T-cell (primary cell): Measurements from ENCODE around the gene C1orf185. TPM values are rescaled to one million over a fixed set of nuclear protein-coding genes. Genes with fewer than 3 reads are reported as not detected.

Source experiments
- ATAC-seq, 4 experiments: fragments of 200-7000 bp in 3 of 4; fragments of 150-1000 bp in 1 of 4; cut with Tn5 transposase; replicated peaks in 1 of 4; 1 replicate in 3 of 4; 2 replicates in 1 of 4; pipeline ENCODE4 v1.10.0; 2021; ENCODE audit warnings: moderate library complexity in 3 of 4, mild to moderate bottlenecking in 2 of 4, moderate number of reproducible peaks in 1 of 4
- CTCF ChIA-PET, 2 donors: fragments of 300-600 bp; sonication (Branson Sonifier 250); formaldehyde crosslinking; loops; one replicate each; lab custom pipeline; 2022; ENCODE audit warnings: antibody characterized with exemption in 2 of 2; lab: Charles Lee
- POLR2A ChIA-PET, 2 donors: fragments of 300-600 bp; sonication (Branson Sonifier 250); formaldehyde crosslinking; loops; one replicate each; lab custom pipeline; 2022; ENCODE audit warnings: antibody characterized with exemption in 2 of 2; lab: Charles Lee
- DNase-seq, 35 experiments: peaks; one replicate each; pipeline versions ENCODE4 v3.0.0 to v3.0.0-alpha.2; 2013 to 2023
- H3K27ac ChIP-seq: one replicate; pipeline ENCODE4 v1.5.1; 2013; ENCODE audit warnings: low read length
- H3K27me3 ChIP-seq, 2 experiments: replicated peaks in 1 of 2; 1 replicate in 1 of 2; 2 replicates in 1 of 2; pipeline versions ENCODE4 v1.6.1 to v1.7.0; 2013; ENCODE audit warnings: low read length in 1 of 2, mixed read lengths in 1 of 2; ENCODE audit not compliant: control insufficient read depth in 2 of 2, insufficient read depth in 2 of 2; ENCODE audit errors: extremely low read depth in 1 of 2
- H3K36me3 ChIP-seq, 2 donors: 1 replicate in 1 of 2; 2 replicates in 1 of 2; pipeline versions ENCODE4 v1.6.1 to v1.7.0; 2013; ENCODE audit warnings: low read length in 1 of 2; ENCODE audit not compliant: control insufficient read depth in 2 of 2, insufficient read depth in 1 of 2; ENCODE audit errors: extremely low read depth in 1 of 2
- H3K4me1 ChIP-seq, 2 experiments: 1 replicate in 1 of 2; 2 replicates in 1 of 2; pipeline versions ENCODE4 v1.6.1 to v1.7.0; 2013; ENCODE audit warnings: low read length in 2 of 2, mixed read lengths in 1 of 2; ENCODE audit not compliant: insufficient read depth in 2 of 2, control insufficient read depth in 1 of 2; ENCODE audit errors: extremely low read depth in 1 of 2
- H3K4me3 ChIP-seq, 2 donors: 1 replicate in 1 of 2; 2 replicates in 1 of 2; pipeline versions ENCODE4 v1.5.1 to v1.7.0; 2013; ENCODE audit warnings: mild to moderate bottlenecking in 2 of 2, low read length in 1 of 2, moderate library complexity in 1 of 2; ENCODE audit not compliant: control insufficient read depth in 1 of 2; ENCODE audit errors: extremely low read depth in 1 of 2
- H3K9me3 ChIP-seq: 2 replicates; pipeline ENCODE4 v1.7.0; 2013
- H3K27ac Mint-ChIP-seq, 2 donors: one replicate each; pipeline ENCODE4 v1.8.0; 2020 to 2021; ENCODE audit warnings: mild to moderate bottlenecking in 2 of 2, mixed read lengths in 2 of 2
- H3K27me3 Mint-ChIP-seq, 2 donors: one replicate each; pipeline ENCODE4 v1.8.0; 2021 to 2022; ENCODE audit warnings: mixed read lengths in 2 of 2
- H3K36me3 Mint-ChIP-seq: one replicate; pipeline ENCODE4 v1.8.0; 2021; ENCODE audit warnings: mixed read lengths
- H3K4me1 Mint-ChIP-seq, 3 donors: one replicate each; pipeline ENCODE4 v1.8.0; 2020 to 2022; ENCODE audit warnings: mixed read lengths in 3 of 3, mild to moderate bottlenecking in 1 of 3
- H3K4me3 Mint-ChIP-seq, 3 donors: one replicate each; pipeline ENCODE4 v1.8.0; 2020 to 2022; ENCODE audit warnings: mild to moderate bottlenecking in 3 of 3, mixed read lengths in 3 of 3, moderate library complexity in 3 of 3
- H3K9me3 Mint-ChIP-seq, 3 donors: one replicate each; pipeline ENCODE4 v1.8.0; 2020 to 2022; ENCODE audit warnings: mixed read lengths in 3 of 3
- WGBS: methylation state at CpG from one replicate; pipeline ENCODE4 v1.1.5; 2013; ENCODE audit warnings: missing lambda C conversion rate; ENCODE audit not compliant: insufficient coverage; 5-methylcytosine and 5-hydroxymethylcytosine counted together
- total RNA-seq, 35 experiments: library from RNA in 6 of 35; stranded (reverse) in 6 of 35; fragments of 120-200 nt in 1 of 35; gene quantifications; one replicate each; pipeline versions ENCODE4 v1.2.1 to v1.2.4 and lab custom pipeline; 2013 to 2026

Gene C1orf185
- total RNA-seq, 5 donors from 2014 or later (not counting 1 experiment from before 2014, with no cell fraction given) = not detected

GRCh38 chr1:51165540-51165939 is 63.5 kb downstream of the C1orf185 start:
- DNase-seq (no peak), ATAC-seq (no peak)
- Mint-ChIP-seq H3K27me3 (no peaks in the 10 kb centered on the region), H3K27ac (no peak overlapping the region), H3K36me3 (no peaks in the 10 kb centered on the region), H3K4me1 (peaks cover 8 to 14% (median 8%) of the 10 kb centered on the region in 3 donors), H3K9me3 (no peaks in the 10 kb centered on the region), H3K4me3 (no peak overlapping the region)
- Histone ChIP-seq H3K9me3 (no peaks in the 10 kb centered on the region), H3K27ac (no peak overlapping the region), H3K36me3 (no peaks in the 10 kb centered on the region), H3K27me3 (no peaks in the 10 kb centered on the region), H3K4me1 (no peaks in the 10 kb centered on the region), H3K4me3 (no peak overlapping the region)
- CTCF ChIA-PET = no interaction called here
- POLR2A ChIA-PET = no interaction called here

GRCh38 chr1:51168266-51168845 is 66.3 kb downstream of the C1orf185 start:
- WGBS = no CpG with 5 or more reads among the region's 1 CpG
- H3K9me3 ChIP-seq = no peaks in the 10 kb centered on the region
- no peak for ATAC-seq
- no peaks in the 10 kb centered on the region for H3K4me1 ChIP-seq
- H3K27me3 ChIP-seq = peaks cover 0 to 5% of the 10 kb centered on the region in 2 experiments
- Mint-ChIP-seq H3K36me3 (no peaks in the 10 kb centered on the region), H3K4me1 (peaks cover 8 to 18% (median 10%) of the 10 kb centered on the region in 3 donors), H3K27me3 (no peaks in the 10 kb centered on the region), H3K9me3 (no peaks in the 10 kb centered on the region), H3K4me3 (no peak overlapping the region), H3K27ac (no peak overlapping the region)
- ChIA-PET POLR2A (no interaction called here), CTCF (interaction anchor here in 1 of 2 donors (1.0 kb wide), 1 partner anchor 21 kb away, joined by 4 read pairs; no protein-coding TSS in a partner anchor)
- no peak overlapping the region for H3K27ac ChIP-seq
- no peak overlapping the region for H3K4me3 ChIP-seq
- DNase-seq = no peak
- H3K36me3 ChIP-seq = no peaks in the 10 kb centered on the region

DNA sequence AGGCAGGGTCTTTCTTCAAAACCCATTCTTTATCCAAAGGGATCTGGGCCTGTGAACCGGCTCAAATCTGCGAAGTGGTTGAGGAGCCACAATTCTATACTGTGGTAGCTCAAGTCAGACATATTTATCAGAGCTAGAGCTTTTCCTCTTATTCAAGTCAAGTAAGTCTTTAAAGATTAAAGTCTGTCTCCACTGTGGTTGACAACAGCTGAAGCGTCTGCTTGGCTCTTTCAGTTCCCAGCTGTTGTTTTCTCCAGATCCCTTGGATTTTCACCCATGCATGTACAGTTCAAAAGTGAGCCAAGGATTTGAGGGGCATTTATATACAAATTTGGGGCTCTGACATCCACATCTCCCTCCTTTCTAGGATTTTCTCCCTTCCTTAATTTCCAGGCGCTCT is 66.9 kb downstream of the C1orf185 start:
- POLR2A ChIA-PET = no interaction called here
- Mint-ChIP-seq H3K27me3 (peaks cover 0 to under 1% of the 10 kb centered on the region in 2 donors), H3K36me3 (no peaks in the 10 kb centered on the region)

GRCh38 chr1:51170342-51170741 is 68.3 kb downstream of the C1orf185 start:
- POLR2A ChIA-PET = interaction anchor here in 1 of 2 donors (0.5 kb wide), 1 partner anchor 10 kb away, joined by 4 read pairs; no protein-coding TSS in a partner anchor
- CTCF ChIA-PET = no interaction called here
- Mint-ChIP-seq H3K27me3 (peaks cover 6% of the 10 kb centered on the region in 2 donors), H3K4me3 (no peak overlapping the region), H3K27ac (no peak overlapping the region), H3K36me3 (no peaks in the 10 kb centered on the region), H3K9me3 (no peaks in the 10 kb centered on the region), H3K4me1 (peaks cover 8 to 20% (median 14%) of the 10 kb centered on the region in 3 donors)
- Histone ChIP-seq H3K9me3 (no peaks in the 10 kb centered on the region), H3K4me3 (no peak overlapping the region), H3K27me3 (peaks cover 0 to 9% of the 10 kb centered on the region in 2 experiments), H3K4me1 (no peaks in the 10 kb centered on the region), H3K36me3 (no peaks in the 10 kb centered on the region), H3K27ac (no peak overlapping the region)
- WGBS = no CpG with 5 or more reads among the region's 1 CpG
- DNase-seq = no peak
- no peak for ATAC-seq

More for the DNA sequence above, 66.9 kb downstream of the C1orf185 start:
- 100% methylated on average over 1 of the region's 4 CpGs for WGBS
- DNase-seq = no peak
- H3K4me3 ChIP-seq = no peak overlapping the region
- CTCF ChIA-PET = interaction anchor here in 1 of 2 donors (1.0 kb wide), 1 partner anchor 20 kb away, joined by 4 read pairs; no protein-coding TSS in a partner anchor
- no peaks in the 10 kb centered on the region for H3K9me3 ChIP-seq
- H3K4me1 ChIP-seq = no peaks in the 10 kb centered on the region
- Mint-ChIP-seq H3K4me1 (peaks cover 8 to 20% (median 14%) of the 10 kb centered on the region in 3 donors), H3K9me3 (no peaks in the 10 kb centered on the region), H3K27ac (no peak overlapping the region), H3K4me3 (no peak overlapping the region)
- no peak overlapping the region for H3K27ac ChIP-seq
- no peak for ATAC-seq
- no peaks in the 10 kb centered on the region for H3K36me3 ChIP-seq
- peaks cover 0 to 5% of the 10 kb centered on the region in 2 experiments for H3K27me3 ChIP-seq

GRCh38 chr1:51172811-51173210 is 70.8 kb downstream of the C1orf185 start:
- ATAC-seq = no peak
- Mint-ChIP-seq H3K36me3 (no peaks in the 10 kb centered on the region), H3K27ac (no peak overlapping the region), H3K27me3 (peaks cover 17 to 20% of the 10 kb centered on the region in 2 donors), H3K4me3 (peak overlapping the region in 1 of 3 donors; percentile 18), H3K9me3 (no peaks in the 10 kb centered on the region), H3K4me1 (peaks cover 6 to 15% (median 14%) of the 10 kb centered on the region in 3 donors)
- Histone ChIP-seq H3K27ac (no peak overlapping the region), H3K4me1 (no peaks in the 10 kb centered on the region), H3K27me3 (peaks cover 0 to 14% of the 10 kb centered on the region in 2 experiments), H3K9me3 (no peaks in the 10 kb centered on the region), H3K36me3 (no peaks in the 10 kb centered on the region), H3K4me3 (no peak overlapping the region)
- ChIA-PET CTCF (no interaction called here), POLR2A (no interaction called here)
- DNase-seq = no peak
- WGBS = no CpG with 5 or more reads among the region's 3 CpGs

- peaks cover 27 to 33% of the 10 kb centered on the region in 2 donors for H3K27me3 Mint-ChIP-seq
- Histone ChIP-seq H3K4me3 (no peak overlapping the region), H3K4me1 (no peaks in the 10 kb centered on the region), H3K27me3 (peaks cover 0 to 19% of the 10 kb centered on the region in 2 experiments), H3K9me3 (no peaks in the 10 kb centered on the region), H3K27ac (no peak overlapping the region), H3K36me3 (no peaks in the 10 kb centered on the region)
- H3K36me3 Mint-ChIP-seq = no peaks in the 10 kb centered on the region
- H3K27ac Mint-ChIP-seq = no peak overlapping the region
- CTCF ChIA-PET = interaction anchor here in 1 of 2 donors (1.4 kb wide), 1 partner anchor 246 kb away, joined by 3 read pairs; no protein-coding TSS in a partner anchor
- POLR2A ChIA-PET = no interaction called here
- ATAC-seq (no peak), DNase-seq (no peak)
- no peaks in the 10 kb centered on the region for H3K9me3 Mint-ChIP-seq
- H3K4me3 Mint-ChIP-seq = no peak overlapping the region
- peaks cover 0 to 7% (median 6%) of the 10 kb centered on the region in 3 donors for H3K4me1 Mint-ChIP-seq
- WGBS = 0% methylated on average over 2 of the region's 2 CpGs
These were observed 73.2 kb downstream of the C1orf185 start for GRCh38 chr1:51175278-51175677.
